Endodermal cell (in vitro differentiated cells): ENCODE results near the gene LAMP1. TPM values are rescaled to one million over a fixed set of nuclear protein-coding genes. Genes with fewer than 3 reads are reported as not detected.
A peak's percentile ranks its signal among the peaks of the same experiment; 100 is the strongest.

Experiments
- DNase-seq: peaks from one replicate; pipeline ENCODE4 v3.0.0-alpha.2; 2017
- H3K27ac ChIP-seq: 2 replicates; pipeline ENCODE4 v1.5.1; 2013; ENCODE audit warnings: mild to moderate bottlenecking, low read depth, low read length, moderate library complexity
- H3K27me3 ChIP-seq: 2 replicates; pipeline ENCODE4 v1.6.1; 2013; ENCODE audit warnings: mild to moderate bottlenecking, low read length, moderate library complexity; ENCODE audit not compliant: insufficient read depth, control insufficient read depth, poor library complexity, severe bottlenecking
- H3K36me3 ChIP-seq: 2 replicates; pipeline ENCODE4 v1.7.0; 2013; ENCODE audit warnings: mild to moderate bottlenecking, low read length, moderate library complexity; ENCODE audit not compliant: control insufficient read depth, insufficient read depth
- H3K4me1 ChIP-seq: one replicate; pipeline ENCODE4 v1.7.0; 2013; ENCODE audit warnings: low read length; ENCODE audit not compliant: control insufficient read depth, insufficient read depth
- H3K4me3 ChIP-seq: 2 replicates; pipeline ENCODE4 v1.5.1; 2013; ENCODE audit warnings: mild to moderate bottlenecking, low read length, moderate library complexity
- H3K9ac ChIP-seq: 2 replicates; pipeline ENCODE4 v1.6.1; 2013; ENCODE audit warnings: mild to moderate bottlenecking, low read length, moderate library complexity; ENCODE audit not compliant: poor library complexity, severe bottlenecking; ENCODE audit errors: extremely low read depth
- H3K9me3 ChIP-seq: 2 replicates; pipeline ENCODE4 v1.6.1; 2013; ENCODE audit warnings: mild to moderate bottlenecking, low read length, moderate library complexity; ENCODE audit not compliant: control insufficient read depth
- H3K27ac Mint-ChIP-seq: 2 replicates; pipeline ENCODE4 v1.8.0; 2020; ENCODE audit warnings: mixed read lengths
- H3K27me3 Mint-ChIP-seq: 2 replicates; pipeline ENCODE4 v1.8.0; 2021; ENCODE audit warnings: mild to moderate bottlenecking, mixed read lengths; ENCODE audit not compliant: insufficient read depth
- H3K36me3 Mint-ChIP-seq: 2 replicates; pipeline ENCODE4 v1.8.0; 2020; ENCODE audit warnings: low read depth, mixed read lengths
- H3K4me1 Mint-ChIP-seq: 2 replicates; pipeline ENCODE4 v1.8.0; 2020; ENCODE audit warnings: mixed read lengths
- H3K4me3 Mint-ChIP-seq: 2 replicates; pipeline ENCODE4 v1.8.0; 2020; ENCODE audit warnings: mild to moderate bottlenecking, moderate library complexity, mixed read lengths
- H3K9me3 Mint-ChIP-seq: 2 replicates; pipeline ENCODE4 v1.8.0; 2020; ENCODE audit warnings: mild to moderate bottlenecking, mixed read lengths
- WGBS, 2 experiments: methylation state at CpG; one replicate each; pipeline versions ENCODE4 v1.1.5 to v1.1.7; 2013; ENCODE audit warnings: missing lambda C conversion rate in 2 of 2, mixed read lengths in 1 of 2; ENCODE audit not compliant: insufficient coverage in 1 of 2, insufficient read length in 1 of 2; 5-methylcytosine and 5-hydroxymethylcytosine counted together
- total RNA-seq, 2 donors: library from RNA; stranded (reverse); fragmentation: NEBNext Ultra II Directional in 1 of 2; extraction: Animal tissue kit (Norgen Biotek cat#: 25700) in 1 of 2; gene quantifications; 2 replicates in 1 of 2; 3 replicates in 1 of 2; pipeline ENCODE4 v1.2.1, GENCODE V29; 2021
- TF ChIP-seq, protein P1 (sequence below): fragments of 200-600 bp; sonication (generic); conservative IDR thresholded peaks from 2 replicates; pipeline ENCODE4 v1.5.0; 2021; ENCODE audit warnings: antibody characterized with exemption, mild to moderate bottlenecking

The LAMP1 gene
- total RNA-seq, 2 donors from 2014 or later, result 153 to 160 TPM

DNA sequence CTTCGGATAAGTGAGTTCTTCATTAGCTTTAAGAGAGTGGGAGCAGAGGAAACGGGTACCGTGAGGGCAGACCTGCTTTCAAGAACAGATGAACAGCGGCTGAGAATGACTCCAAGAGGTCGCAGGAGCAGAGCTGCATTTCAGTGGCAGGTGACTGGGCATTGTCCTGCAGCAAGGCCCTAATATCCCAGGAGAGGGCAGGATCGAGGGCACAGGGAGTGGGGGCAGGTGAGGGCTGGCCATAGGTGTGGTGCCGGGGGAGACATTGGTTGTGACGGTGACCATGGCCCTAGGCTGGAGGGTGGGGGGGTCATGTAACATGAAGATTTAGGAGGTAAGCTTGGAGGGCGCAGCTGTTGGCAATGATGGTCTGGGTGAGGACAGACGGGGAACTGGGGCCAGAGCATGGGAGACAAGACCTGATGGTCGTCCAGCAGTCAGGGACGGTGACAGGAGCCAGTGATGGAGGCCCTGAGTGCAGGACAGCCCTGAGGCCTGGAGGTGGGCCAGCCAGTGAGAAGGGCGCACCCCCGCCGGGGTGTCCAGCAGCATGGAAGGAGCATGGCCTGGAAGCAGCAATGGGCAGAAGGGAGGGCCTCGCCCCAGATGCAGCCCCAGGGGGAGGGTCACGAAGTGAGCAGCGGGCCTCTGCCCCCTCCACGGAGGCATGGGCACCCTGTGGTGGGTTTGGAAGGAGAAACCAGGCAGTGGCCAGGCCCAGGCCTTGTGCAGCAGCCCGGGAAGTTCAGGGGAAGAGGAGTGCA lies 29.2 kb upstream of the LAMP1 start:
- H3K9me3 ChIP-seq, result no peaks in the 10 kb centered on the region

DNA sequence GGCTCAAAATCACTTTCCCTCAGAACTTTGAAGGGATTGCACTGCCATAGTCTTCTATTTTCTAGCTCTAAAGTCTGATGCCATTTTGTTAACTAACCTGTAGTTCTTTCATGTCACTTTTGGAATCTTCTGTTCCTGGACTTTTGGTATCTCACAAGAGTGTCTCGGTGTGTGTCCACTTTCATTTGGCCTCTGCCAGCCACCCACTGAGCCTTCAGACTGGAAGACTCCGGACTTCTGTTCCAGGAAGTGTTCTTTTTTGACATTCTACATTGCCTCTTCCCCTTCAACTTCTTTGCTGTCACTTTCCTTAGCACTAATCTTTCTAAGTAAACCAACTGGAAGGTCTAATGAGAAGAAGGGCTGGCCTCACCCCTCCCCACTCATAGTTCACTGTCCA lies 25.0 kb upstream of the LAMP1 start:
- Histone ChIP-seq H3K27me3 (no peaks in the 10 kb centered on the region), H3K4me3 (no peak overlapping the region), H3K27ac (no peak overlapping the region), H3K36me3 (peaks cover 34% of the 10 kb centered on the region), H3K9me3 (no peaks in the 10 kb centered on the region), H3K9ac (peak overlapping the region; percentile 13), H3K4me1 (no peaks in the 10 kb centered on the region)
- H3K4me3 Mint-ChIP-seq, result no peak overlapping the region
- 93 to 100% methylated on average over 2 of the region's 2 CpGs for WGBS, 2 experiments
- no peak for DNase-seq
- no peak overlapping the region for H3K27ac Mint-ChIP-seq
- TF ChIP-seq, protein P1, sequence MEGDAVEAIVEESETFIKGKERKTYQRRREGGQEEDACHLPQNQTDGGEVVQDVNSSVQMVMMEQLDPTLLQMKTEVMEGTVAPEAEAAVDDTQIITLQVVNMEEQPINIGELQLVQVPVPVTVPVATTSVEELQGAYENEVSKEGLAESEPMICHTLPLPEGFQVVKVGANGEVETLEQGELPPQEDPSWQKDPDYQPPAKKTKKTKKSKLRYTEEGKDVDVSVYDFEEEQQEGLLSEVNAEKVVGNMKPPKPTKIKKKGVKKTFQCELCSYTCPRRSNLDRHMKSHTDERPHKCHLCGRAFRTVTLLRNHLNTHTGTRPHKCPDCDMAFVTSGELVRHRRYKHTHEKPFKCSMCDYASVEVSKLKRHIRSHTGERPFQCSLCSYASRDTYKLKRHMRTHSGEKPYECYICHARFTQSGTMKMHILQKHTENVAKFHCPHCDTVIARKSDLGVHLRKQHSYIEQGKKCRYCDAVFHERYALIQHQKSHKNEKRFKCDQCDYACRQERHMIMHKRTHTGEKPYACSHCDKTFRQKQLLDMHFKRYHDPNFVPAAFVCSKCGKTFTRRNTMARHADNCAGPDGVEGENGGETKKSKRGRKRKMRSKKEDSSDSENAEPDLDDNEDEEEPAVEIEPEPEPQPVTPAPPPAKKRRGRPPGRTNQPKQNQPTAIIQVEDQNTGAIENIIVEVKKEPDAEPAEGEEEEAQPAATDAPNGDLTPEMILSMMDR, result no peak
- peaks cover 37% of the 10 kb centered on the region for H3K36me3 Mint-ChIP-seq
- H3K4me1 Mint-ChIP-seq, result peaks cover 9% of the 10 kb centered on the region
- H3K27me3 Mint-ChIP-seq, result no peaks in the 10 kb centered on the region
- H3K9me3 Mint-ChIP-seq, result no peaks in the 10 kb centered on the region

More for the DNA sequence above, 29.2 kb upstream of the LAMP1 start:
- Histone ChIP-seq H3K4me1 (no peaks in the 10 kb centered on the region), H3K27me3 (no peaks in the 10 kb centered on the region), H3K4me3 (no peak overlapping the region), H3K36me3 (peaks cover 46% of the 10 kb centered on the region), H3K9ac (no peak overlapping the region), H3K27ac (peak overlapping the region; percentile 38)
- DNase-seq, result no peak
- Mint-ChIP-seq H3K27ac (peak overlapping the region; percentile 46), H3K4me3 (no peak overlapping the region), H3K9me3 (no peaks in the 10 kb centered on the region), H3K4me1 (no peaks in the 10 kb centered on the region), H3K27me3 (no peaks in the 10 kb centered on the region), H3K36me3 (peaks cover 48% of the 10 kb centered on the region)
- TF ChIP-seq, protein P1, result peak; percentile 21
- 93 to 96% methylated on average over 15 to 20 of the region's 20 CpGs for WGBS, 2 experiments

DNA sequence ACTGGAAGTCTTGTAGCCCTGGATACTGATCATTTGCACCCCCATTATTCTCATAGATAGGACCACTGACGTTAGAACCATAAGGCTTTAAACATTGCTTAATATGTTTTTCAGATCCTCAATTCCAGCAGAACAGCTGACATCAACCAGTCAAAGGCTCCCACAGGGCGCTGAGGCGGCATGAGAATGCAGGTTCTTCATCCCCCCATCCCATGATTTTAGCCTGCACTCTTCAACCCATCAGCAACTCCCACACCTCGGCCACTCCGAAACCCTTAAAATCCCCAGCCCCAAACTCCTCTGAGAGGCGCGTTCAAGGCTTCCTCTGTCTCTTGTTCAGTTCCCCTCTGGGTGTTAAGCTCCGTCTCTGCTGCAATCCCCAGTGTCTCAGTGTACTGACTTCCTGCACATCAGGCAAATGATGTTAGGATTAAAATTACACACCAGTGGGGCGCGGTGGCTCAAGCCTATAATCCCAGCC lies 24.3 kb upstream of the LAMP1 start:
- Histone ChIP-seq H3K36me3 (peaks cover 33% of the 10 kb centered on the region), H3K4me1 (no peaks in the 10 kb centered on the region), H3K27ac (no peak overlapping the region)

More for the DNA sequence above, 24.3 kb upstream of the LAMP1 start:
- Mint-ChIP-seq H3K9me3 (no peaks in the 10 kb centered on the region), H3K36me3 (peaks cover 33% of the 10 kb centered on the region), H3K4me3 (no peak overlapping the region), H3K27me3 (no peaks in the 10 kb centered on the region), H3K27ac (no peak overlapping the region), H3K4me1 (peaks cover 9% of the 10 kb centered on the region)
- no peaks in the 10 kb centered on the region for H3K9me3 ChIP-seq
- 95 to 96% methylated on average over 8 to 10 of the region's 10 CpGs for WGBS, 2 experiments
- H3K27me3 ChIP-seq, result no peaks in the 10 kb centered on the region
- TF ChIP-seq, protein P1, result no peak
- no peak for DNase-seq
- H3K4me3 ChIP-seq, result no peak overlapping the region
- no peak overlapping the region for H3K9ac ChIP-seq
